ENCODE results near the gene ARL8A.
"Not testable (repeated sequence)": the region's sequence is repeated elsewhere in the genome, so short reads cannot be mapped to it uniquely, and the experiment has no call there.

Gene ARL8A

GRCh38 chr1:202156590-202156989, 12.1 kb upstream of the ARL8A start:
- no peak for DNase-seq

GRCh38 chr1:202155478-202156021, 11.0 kb upstream of the ARL8A start:
- DNase-seq = peak; percentile 93 to 94

GRCh38 chr1:202154766-202155477, 10.4 kb upstream of the ARL8A start:
- peak in 1 of 2 donors; percentile 61 for DNase-seq

DNA sequence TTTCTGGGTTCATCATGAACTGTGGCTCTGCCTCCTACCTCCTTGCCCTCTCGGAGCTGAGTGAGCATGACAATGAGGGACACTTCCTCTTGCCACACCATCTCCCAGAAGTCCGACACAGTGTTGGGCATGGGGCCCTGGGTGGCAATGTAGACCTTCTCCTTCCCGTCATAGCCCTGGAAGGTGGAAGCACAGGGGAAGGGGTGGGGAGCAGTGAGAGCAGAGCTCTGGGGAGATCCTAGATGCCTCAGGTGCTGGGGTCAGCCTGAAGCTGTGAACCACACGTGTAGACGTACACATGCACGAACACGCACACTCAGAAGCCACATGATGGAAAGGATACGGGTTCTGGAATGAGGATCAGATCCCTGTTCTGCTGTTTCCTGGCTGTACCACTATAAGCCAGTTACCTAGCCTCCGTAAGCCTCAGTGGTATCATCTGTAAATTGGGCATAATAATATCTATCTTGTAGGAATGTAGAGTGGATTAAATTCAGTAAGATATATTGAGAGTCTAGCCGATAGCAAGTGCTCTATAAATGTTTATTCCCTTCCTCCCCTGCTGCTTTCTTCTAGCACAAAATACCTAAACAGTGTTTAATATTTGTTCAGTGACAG, 9.7 kb upstream of the ARL8A start:
- no peak for DNase-seq

- DNase-seq = no peak
Observed at GRCh38 chr1:202153284-202153683, 8.7 kb upstream of the ARL8A start.

- no peak for DNase-seq
Observed at GRCh38 chr1:202152399-202152798, 7.9 kb upstream of the ARL8A start.

DNA sequence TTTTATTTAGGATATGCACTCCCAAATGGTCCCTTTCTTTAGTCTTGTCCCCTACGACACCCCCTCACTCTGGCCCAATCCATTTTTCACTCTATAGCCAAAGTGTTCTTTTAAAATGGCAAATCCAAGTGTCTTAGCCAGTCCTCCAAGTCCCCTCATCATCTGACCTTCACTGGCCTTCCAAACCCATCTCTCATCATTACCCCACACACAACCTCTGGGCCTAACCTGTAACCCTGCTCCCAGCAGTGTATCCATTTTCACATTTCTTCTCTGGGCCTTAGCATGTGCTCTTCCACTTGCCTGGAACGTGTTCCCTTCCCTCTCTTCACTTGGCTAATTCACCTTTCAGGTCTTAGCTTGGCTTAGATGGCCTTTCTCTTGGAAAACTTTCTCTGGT, 6.5 kb upstream of the ARL8A start:
- no peak for DNase-seq

- no peak for DNase-seq
Observed at GRCh38 chr1:202150602-202151001, 6.1 kb upstream of the ARL8A start.

DNA sequence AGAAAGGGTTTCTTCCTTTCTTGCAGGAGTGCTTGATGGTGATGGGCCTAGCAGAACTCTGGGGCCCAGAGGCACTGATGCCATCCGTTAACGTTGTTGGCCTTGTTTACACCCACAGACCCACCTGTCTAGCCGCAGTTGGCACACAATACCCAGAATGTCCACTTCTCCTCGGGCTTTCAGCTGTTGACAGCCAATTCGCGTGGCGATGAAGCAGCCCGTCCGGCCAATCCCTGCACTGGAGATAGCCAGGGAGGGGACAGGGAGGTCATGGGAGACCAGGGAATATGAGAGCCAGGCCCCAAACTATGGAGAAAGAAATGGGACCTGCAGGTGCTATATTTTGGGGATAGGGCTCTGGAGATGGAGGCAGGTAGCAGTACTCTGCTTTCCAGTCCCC, 5.7 kb upstream of the ARL8A start:
- no peak for DNase-seq

GRCh38 chr1:202149566-202149965, 5.0 kb upstream of the ARL8A start:
- DNase-seq = no peak

DNA sequence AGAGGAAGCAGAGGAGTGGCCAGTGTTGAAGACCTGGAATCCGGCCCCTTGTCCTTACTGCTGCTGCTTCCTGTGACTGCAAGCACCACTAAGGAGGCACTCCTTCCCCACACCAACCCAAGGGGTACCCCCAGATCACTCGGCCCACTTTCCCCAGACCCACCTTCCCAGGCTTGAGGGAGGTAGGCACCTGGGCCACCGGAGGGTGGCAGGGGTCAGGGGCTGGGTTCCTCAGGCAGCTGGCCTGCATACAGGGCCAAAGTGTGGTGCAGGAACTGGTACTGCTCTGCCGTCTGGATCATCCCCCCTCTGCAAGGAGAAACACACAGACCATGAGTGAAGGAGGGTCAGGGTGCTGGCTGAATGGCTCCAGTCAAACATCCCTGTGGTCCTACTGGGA, 3.9 kb upstream of the ARL8A start:
- DNase-seq = no peak

GRCh38 chr1:202146993-202147392, 2.5 kb upstream of the ARL8A start:
- DNase-seq = no peak

DNA sequence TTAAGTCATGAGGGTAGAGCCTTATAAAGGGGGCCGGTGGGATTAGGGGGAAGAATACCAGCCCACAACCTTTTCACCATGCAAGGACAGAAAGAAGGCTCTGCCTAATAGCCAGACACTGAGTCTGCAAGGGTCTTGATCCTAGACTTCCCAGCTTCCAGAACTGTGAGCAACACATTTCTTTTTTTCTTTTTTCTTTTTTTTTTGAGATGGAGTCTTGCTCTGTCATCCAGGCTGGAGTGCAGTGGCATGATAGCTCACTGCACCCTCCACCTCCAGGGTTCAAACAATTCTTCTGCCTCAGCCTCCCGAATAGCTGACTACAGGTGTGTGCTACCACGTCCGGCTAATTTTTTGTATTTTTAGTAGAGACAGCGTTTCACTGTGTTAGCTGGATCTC, 1.7 kb upstream of the ARL8A start:
- DNase-seq = no peak

DNA sequence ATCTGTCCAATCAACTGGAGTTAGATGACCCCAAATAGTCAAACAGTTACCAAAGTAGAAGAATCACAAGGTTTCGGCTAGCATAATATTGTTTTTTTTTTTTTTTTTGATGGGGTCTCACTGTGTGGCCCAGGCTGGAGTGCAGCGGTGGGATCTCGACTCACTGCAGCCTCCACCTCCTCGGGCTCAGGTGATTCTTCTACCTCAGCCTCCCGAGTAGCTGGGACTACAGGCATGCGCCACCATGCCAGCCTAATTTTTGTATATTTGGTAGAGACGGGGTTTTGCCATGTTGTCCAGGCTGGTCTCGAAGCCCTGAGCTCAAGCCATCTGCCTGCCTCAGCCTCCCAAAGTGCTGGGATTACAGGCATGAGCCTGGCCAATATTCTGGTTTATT, 1.2 kb upstream of the ARL8A start:
- DNase-seq = not testable (repeated sequence)

- no peak for DNase-seq
Observed at GRCh38 chr1:202145068-202145743, 669 bp upstream of the ARL8A start.

- no peak for DNase-seq
Observed at GRCh38 chr1:202143768-202144401, 652 bp downstream of the ARL8A start.

GRCh38 chr1:202143011-202143767, 1.3 kb downstream of the ARL8A start:
- DNase-seq = peak; percentile 66

DNA sequence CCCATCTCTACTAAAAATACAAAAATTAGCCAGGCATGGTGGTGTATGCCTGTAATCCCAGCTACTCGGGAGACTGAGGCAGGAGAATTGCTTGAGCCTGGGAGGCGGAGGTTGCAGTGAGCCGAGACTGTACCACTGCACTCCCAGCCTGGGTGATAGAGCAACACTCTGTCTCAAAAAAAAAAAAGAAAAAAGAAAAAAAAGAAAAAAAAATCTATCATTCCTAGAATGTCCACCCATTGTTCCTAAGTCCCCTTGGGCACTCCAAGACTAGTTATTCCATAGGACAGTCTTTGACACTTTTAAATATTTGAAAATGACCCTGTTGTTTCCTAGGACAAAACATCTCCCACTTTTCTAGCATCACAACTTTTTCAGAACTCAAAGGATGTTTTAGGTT, 3.1 kb downstream of the ARL8A start:
- DNase-seq = not testable (repeated sequence)

DNA sequence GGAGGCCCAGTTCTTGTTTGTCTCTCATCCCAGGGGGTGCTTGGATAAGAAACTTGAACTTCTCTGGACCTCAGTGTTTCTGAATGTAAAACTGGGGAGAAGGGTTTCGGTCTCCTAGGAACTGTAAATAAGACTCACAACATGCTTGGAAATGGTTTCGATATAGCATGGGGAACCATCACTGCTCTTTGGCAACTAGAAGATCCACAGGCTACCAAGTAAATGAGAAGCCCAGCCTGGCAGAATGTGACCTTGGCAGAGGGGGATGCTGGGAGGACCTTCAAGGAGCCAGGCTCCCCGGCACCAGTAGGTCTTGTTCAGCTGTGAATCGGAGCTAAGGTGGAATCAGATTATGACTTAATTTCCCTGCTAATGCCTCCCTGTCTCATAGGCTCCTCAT, 3.7 kb downstream of the ARL8A start:
- DNase-seq = no peak

- peak; percentile 49 to 73 for DNase-seq
Observed at GRCh38 chr1:202135221-202135721, 9.3 kb downstream of the ARL8A start.

DNA sequence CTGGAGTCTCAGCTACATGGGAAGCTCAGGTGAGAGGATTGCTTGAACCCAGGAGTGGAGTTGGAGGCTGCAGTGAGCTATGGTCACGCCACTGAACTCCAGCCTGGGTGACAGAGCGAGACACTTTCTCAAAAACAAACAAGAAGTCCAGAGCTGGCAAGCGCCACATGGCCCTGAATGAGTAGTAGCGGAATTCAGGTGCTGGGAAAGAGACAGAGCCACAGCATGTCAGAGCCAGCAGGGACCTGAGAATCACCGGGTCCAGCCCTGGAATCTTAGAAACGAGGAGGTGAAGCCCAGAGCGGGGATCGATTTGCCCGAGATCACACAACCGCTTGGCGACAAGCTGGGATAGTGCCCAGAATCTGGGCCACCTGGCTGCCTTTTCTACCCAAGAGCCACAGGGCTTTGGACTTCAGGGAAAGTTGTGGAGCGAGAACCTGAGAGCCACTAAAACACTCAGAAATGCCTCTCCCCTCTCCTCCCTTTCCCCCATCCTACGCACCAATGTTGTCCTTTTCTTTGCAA, 9.8 kb downstream of the ARL8A start:
- no peak for DNase-seq

- no peak for DNase-seq
Observed at GRCh38 chr1:202133989-202134388, 10.5 kb downstream of the ARL8A start.
